Neuronal stem cell (in vitro differentiated cells): Measurements from ENCODE around the gene GIT2.
"Not testable (repeated sequence)": the region's sequence is repeated elsewhere in the genome, so short reads cannot be mapped to it uniquely, and the experiment has no call there.

Experiments used
- DNase-seq: peaks from one replicate; pipeline ENCODE4 v3.0.0-alpha.2; 2013; ENCODE audit warnings: low spot score
- H2AFZ ChIP-seq: one replicate; pipeline ENCODE4 v1.6.1; 2013; ENCODE audit warnings: mild to moderate bottlenecking, low read length, inconsistent platforms
- H2AK5ac ChIP-seq: 2 replicates; pipeline ENCODE4 v1.6.1; 2013; ENCODE audit warnings: low read depth, mild to moderate bottlenecking, inconsistent platforms, low read length, moderate library complexity, mixed read lengths
- H2BK120ac ChIP-seq: 2 replicates; pipeline ENCODE4 v1.6.1; 2013; ENCODE audit warnings: low read depth, mild to moderate bottlenecking, inconsistent platforms, low read length, moderate library complexity, mixed read lengths
- H2BK12ac ChIP-seq: one replicate; pipeline ENCODE4 v1.6.1; 2013; ENCODE audit warnings: low read length, inconsistent platforms
- H2BK15ac ChIP-seq: 2 replicates; pipeline ENCODE4 v1.6.1; 2013; ENCODE audit warnings: mild to moderate bottlenecking, low read length, inconsistent platforms, mixed read lengths
- H2BK5ac ChIP-seq: one replicate; pipeline ENCODE4 v1.6.1; 2013; ENCODE audit warnings: inconsistent platforms, mild to moderate bottlenecking, low read length, moderate library complexity
- H3K14ac ChIP-seq: one replicate; pipeline ENCODE4 v1.6.1; 2013; ENCODE audit warnings: low read length, inconsistent platforms
- H3K18ac ChIP-seq: 2 replicates; pipeline ENCODE4 v1.6.1; 2013; ENCODE audit warnings: low read length, inconsistent platforms
- H3K23ac ChIP-seq: 2 replicates; pipeline ENCODE4 v1.6.1; 2013; ENCODE audit warnings: low read depth, mild to moderate bottlenecking, mixed read lengths, low read length, inconsistent platforms; ENCODE audit not compliant: poor library complexity
- H3K27ac ChIP-seq: replicated peaks from 3 replicates; pipeline ENCODE4 v1.5.1; 2013; ENCODE audit warnings: low read length, inconsistent platforms
- H3K27me3 ChIP-seq, 3 experiments: 2 replicates each; pipeline ENCODE4 v1.6.1; 2013; ENCODE audit warnings: low read length in 3 of 3, mild to moderate bottlenecking in 2 of 3, inconsistent platforms in 1 of 3, low read depth in 1 of 3, mixed read lengths in 1 of 3, moderate library complexity in 1 of 3; ENCODE audit not compliant: control insufficient read depth in 3 of 3, insufficient read depth in 3 of 3
- H3K36me3 ChIP-seq, 2 donors: replicated peaks in 1 of 2; 2 replicates each; pipeline ENCODE4 v1.6.1; 2013; ENCODE audit warnings: low read length in 2 of 2; ENCODE audit not compliant: control insufficient read depth in 2 of 2, insufficient read depth in 2 of 2
- H3K4ac ChIP-seq: 2 replicates; pipeline ENCODE4 v1.6.1; 2013; ENCODE audit warnings: inconsistent platforms, mild to moderate bottlenecking, low read length, moderate library complexity
- H3K4me1 ChIP-seq, 2 donors: 1 replicate in 1 of 2; 2 replicates in 1 of 2; pipeline ENCODE4 v1.6.1; 2013; ENCODE audit warnings: low read length in 2 of 2, low read depth in 1 of 2; ENCODE audit not compliant: control insufficient read depth in 2 of 2, insufficient read depth in 1 of 2
- H3K4me2 ChIP-seq: one replicate; pipeline ENCODE4 v1.6.1; 2013; ENCODE audit warnings: mild to moderate bottlenecking, low read length, inconsistent platforms; ENCODE audit not compliant: insufficient read depth, poor library complexity, severe bottlenecking
- H3K4me3 ChIP-seq, 2 donors: 2 replicates each; pipeline ENCODE4 v1.5.1; 2013; ENCODE audit warnings: low read length in 2 of 2, mild to moderate bottlenecking in 2 of 2, inconsistent platforms in 1 of 2, moderate library complexity in 1 of 2
- H3K79me1 ChIP-seq: one replicate; pipeline ENCODE4 v1.6.1; 2013; ENCODE audit warnings: low read depth, mild to moderate bottlenecking, inconsistent platforms, low read length, moderate library complexity
- H3K9ac ChIP-seq: one replicate; pipeline ENCODE4 v1.6.1; 2013; ENCODE audit warnings: mild to moderate bottlenecking, low read depth, low read length, inconsistent platforms; ENCODE audit not compliant: poor library complexity
- H3K9me3 ChIP-seq, 2 donors: replicated peaks in 1 of 2; 2 replicates each; pipeline versions ENCODE3 to v1.6.1; 2013; ENCODE audit warnings: low read length in 2 of 2, mild to moderate bottlenecking in 2 of 2, inconsistent platforms in 1 of 2, low read depth in 1 of 2, mixed read lengths in 1 of 2, moderate library complexity in 1 of 2; ENCODE audit not compliant: control insufficient read depth in 2 of 2, insufficient read depth in 1 of 2
- H4K8ac ChIP-seq: one replicate; pipeline ENCODE4 v1.6.1; 2013; ENCODE audit warnings: low read depth, mild to moderate bottlenecking, inconsistent platforms, low read length, moderate library complexity
- H4K91ac ChIP-seq: one replicate; pipeline ENCODE4 v1.6.1; 2013; ENCODE audit warnings: low read length, low read depth, mild to moderate bottlenecking, inconsistent platforms; ENCODE audit not compliant: poor library complexity
- WGBS, 2 donors: extraction: QIAGEN DNeasy Blood & Tissue Kit; methylation state at CpG; one replicate each; pipeline ENCODE4 v1.1.7; 2013; ENCODE audit warnings: missing lambda C conversion rate in 2 of 2, mixed read lengths in 1 of 2; ENCODE audit not compliant: insufficient read length in 2 of 2, insufficient replicate concordance in 1 of 2; ENCODE audit errors: extremely low coverage in 2 of 2; 5-methylcytosine and 5-hydroxymethylcytosine counted together

Gene GIT2

DNA sequence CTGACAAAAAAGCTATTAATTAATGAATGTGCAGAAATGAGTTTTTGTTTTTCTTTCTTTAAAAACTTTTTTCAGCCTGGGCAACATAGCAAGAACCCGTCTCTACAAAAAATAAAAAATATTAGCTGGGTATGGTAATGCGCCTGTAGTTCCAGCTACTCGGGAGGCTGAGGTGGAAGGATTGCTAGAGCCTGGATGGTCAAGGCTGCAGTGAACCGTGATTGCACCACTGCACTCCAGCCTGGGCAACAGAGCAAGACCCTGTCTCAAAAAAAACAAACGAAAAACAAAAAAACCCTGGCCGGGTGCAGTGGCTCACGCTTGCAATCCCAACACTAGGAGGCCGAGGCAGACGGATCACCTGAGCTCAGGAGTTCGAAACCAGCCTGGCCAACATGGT lies 7.9 kb downstream of the GIT2 start:
- no CpG with 5 or more reads among the region's 10 CpGs for WGBS, 2 donors

DNA sequence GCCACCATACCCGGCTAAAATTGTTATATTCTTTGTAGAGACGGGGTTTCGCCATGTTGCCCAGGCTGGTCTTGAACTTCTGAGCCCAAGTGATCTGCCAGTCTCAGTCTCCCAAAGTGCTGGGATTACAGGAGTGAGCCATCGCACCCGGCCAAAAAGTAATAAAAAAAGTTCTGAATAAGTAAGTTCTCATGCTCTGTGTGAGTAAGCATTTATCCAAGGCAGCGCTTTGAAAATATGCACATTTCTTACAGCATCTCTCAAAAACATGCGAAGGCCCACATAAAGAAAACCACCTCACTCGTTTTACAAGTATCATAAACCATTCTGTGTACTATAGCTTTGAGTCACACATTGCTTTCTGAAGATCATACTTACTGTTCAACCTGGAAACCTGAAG lies 8.6 kb downstream of the GIT2 start:
- H4K8ac ChIP-seq, result no peak overlapping the region
- no peak overlapping the region for H3K4me2 ChIP-seq
- H2AFZ ChIP-seq, result no peak overlapping the region
- no peaks in the 10 kb centered on the region for H3K79me1 ChIP-seq
- H3K4me3 ChIP-seq, result no peak overlapping the region
- H2BK12ac ChIP-seq, result no peak overlapping the region
- H3K9ac ChIP-seq, result no peak overlapping the region
- H3K18ac ChIP-seq, result no peak overlapping the region
- H2BK15ac ChIP-seq, result no peak overlapping the region
- no peak overlapping the region for H4K91ac ChIP-seq
- no peaks in the 10 kb centered on the region for H3K27me3 ChIP-seq
- DNase-seq, result no peak
- H3K4ac ChIP-seq, result no peak overlapping the region
- no peak overlapping the region for H2AK5ac ChIP-seq
- H3K9me3 ChIP-seq, result no peaks in the 10 kb centered on the region
- H3K4me1 ChIP-seq, result no peaks in the 10 kb centered on the region
- H3K27ac ChIP-seq, result no peak overlapping the region
- H3K36me3 ChIP-seq, result peaks cover 15 to 80% of the 10 kb centered on the region in 2 donors
- WGBS, 2 donors, result no CpG with 5 or more reads among the region's 8 CpGs
- no peak overlapping the region for H2BK5ac ChIP-seq
- H3K14ac ChIP-seq, result no peak overlapping the region
- H3K23ac ChIP-seq, result no peak overlapping the region
- H2BK120ac ChIP-seq, result no peak overlapping the region

More for the DNA sequence above, 7.9 kb downstream of the GIT2 start:
- Histone ChIP-seq H3K27ac (no peak overlapping the region), H3K18ac (no peak overlapping the region), H3K14ac (no peak overlapping the region), H2BK15ac (no peak overlapping the region), H3K9ac (no peak overlapping the region), H3K4me1 (no peaks in the 10 kb centered on the region), H3K23ac (no peak overlapping the region), H3K27me3 (no peaks in the 10 kb centered on the region), H3K9me3 (no peaks in the 10 kb centered on the region), H3K4me3 (no peak overlapping the region), H4K91ac (no peak overlapping the region), H3K79me1 (no peaks in the 10 kb centered on the region), H2BK120ac (no peak overlapping the region), H2BK5ac (no peak overlapping the region), H3K4ac (no peak overlapping the region), H3K36me3 (peaks cover 14 to 74% of the 10 kb centered on the region in 2 donors), H4K8ac (no peak overlapping the region), H2BK12ac (no peak overlapping the region), H2AFZ (no peak overlapping the region), H3K4me2 (no peak overlapping the region), H2AK5ac (no peak overlapping the region)
- DNase-seq, result no peak

DNA sequence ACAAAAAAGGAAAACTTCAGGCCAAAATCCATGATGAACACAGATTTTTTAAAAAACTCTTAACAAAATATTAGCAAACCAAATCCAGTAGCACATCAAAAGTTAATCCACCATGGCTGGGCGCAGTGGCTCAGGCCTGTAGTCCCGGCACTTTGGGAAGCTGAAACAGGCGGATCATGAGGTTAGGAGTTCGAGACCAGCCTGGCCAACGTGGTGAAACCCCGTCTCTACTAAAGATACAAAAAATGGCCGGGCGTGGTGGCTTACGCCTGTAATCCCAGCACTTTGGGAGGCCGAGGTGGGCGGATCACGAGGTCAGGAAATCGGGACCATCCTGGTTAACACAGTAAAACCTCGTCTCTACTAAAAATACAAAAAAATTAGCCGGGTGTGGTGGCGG lies 9.9 kb downstream of the GIT2 start:
- not testable (repeated sequence) for H4K91ac ChIP-seq, H3K4ac ChIP-seq, H2BK5ac ChIP-seq, H2BK12ac ChIP-seq, H3K18ac ChIP-seq, H3K23ac ChIP-seq, H2AFZ ChIP-seq, H2AK5ac ChIP-seq, H3K27me3 ChIP-seq, H3K14ac ChIP-seq, H3K9ac ChIP-seq, DNase-seq, H3K27ac ChIP-seq, H3K4me1 ChIP-seq, H4K8ac ChIP-seq, H2BK120ac ChIP-seq, H3K9me3 ChIP-seq, H3K4me3 ChIP-seq, H3K79me1 ChIP-seq, H3K4me2 ChIP-seq, H2BK15ac ChIP-seq
- no CpG with 5 or more reads among the region's 16 CpGs for WGBS, 2 donors
- peaks cover 15 to 88% of the 10 kb centered on the region in 2 donors for H3K36me3 ChIP-seq

DNA sequence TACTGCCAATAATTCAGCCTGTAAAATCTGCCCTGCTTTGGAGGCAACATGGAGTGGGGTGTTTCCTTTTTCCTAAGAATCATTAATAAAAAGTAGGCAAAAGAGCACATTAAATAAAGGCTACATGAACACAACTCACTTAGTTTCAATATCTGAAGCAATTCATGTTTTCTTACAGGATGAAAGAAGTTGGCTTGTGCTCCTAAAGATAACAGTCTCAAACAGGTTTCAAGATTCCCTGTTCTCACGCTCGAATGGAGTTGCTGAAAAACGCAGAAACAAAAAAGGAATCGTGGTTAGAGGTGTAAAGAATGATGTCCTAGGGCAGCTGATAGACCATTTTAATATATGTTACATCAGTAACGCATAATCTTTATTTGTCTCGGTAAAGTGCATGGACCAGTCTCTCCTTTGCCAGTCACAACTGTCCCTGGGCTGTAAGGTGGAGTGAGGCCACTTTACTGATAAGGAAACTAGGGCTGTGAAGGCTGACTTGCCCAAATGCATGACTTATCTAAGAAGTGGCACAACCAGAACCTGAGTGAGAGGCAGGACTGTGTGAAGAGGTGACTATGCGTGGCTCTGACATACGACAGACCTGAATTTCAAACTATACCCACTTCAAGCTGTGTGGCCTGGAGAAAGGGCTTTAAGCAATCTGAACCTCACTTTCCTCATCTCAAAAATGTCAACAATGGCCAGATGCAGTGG lies 12.6 kb downstream of the GIT2 start:
- Histone ChIP-seq H2AK5ac (no peak overlapping the region), H2BK5ac (no peak overlapping the region), H3K27me3 (no peaks in the 10 kb centered on the region), H3K4ac (no peak overlapping the region), H3K4me3 (no peak overlapping the region), H3K4me2 (no peak overlapping the region), H3K4me1 (no peaks in the 10 kb centered on the region), H2BK12ac (no peak overlapping the region), H3K14ac (no peak overlapping the region), H3K79me1 (no peaks in the 10 kb centered on the region), H3K9ac (no peak overlapping the region), H3K23ac (no peak overlapping the region), H2BK15ac (no peak overlapping the region), H2AFZ (no peak overlapping the region), H3K9me3 (peaks cover 0 to 4% of the 10 kb centered on the region in 2 donors), H4K8ac (no peak overlapping the region), H3K36me3 (peaks cover 19 to 88% of the 10 kb centered on the region in 2 donors), H3K27ac (no peak overlapping the region), H3K18ac (no peak overlapping the region), H4K91ac (no peak overlapping the region), H2BK120ac (no peak overlapping the region)
- no peak for DNase-seq
- no CpG with 5 or more reads among the region's 8 CpGs for WGBS, 2 donors
